HG02642 (cell line): Measurements from ENCODE around the gene PNPLA6.
"Not testable (repeated sequence)": the region's sequence is repeated elsewhere in the genome, so short reads cannot be mapped to it uniquely, and the experiment has no call there.

Source experiments
- ATAC-seq: cut with Tn5 transposase; IDR thresholded peaks from one replicate; pipeline ENCODE4 v1.9.1; 2021; ENCODE audit warnings: mild to moderate bottlenecking; ENCODE audit not compliant: unreplicated experiment, poor library complexity

PNPLA6 gene

DNA sequence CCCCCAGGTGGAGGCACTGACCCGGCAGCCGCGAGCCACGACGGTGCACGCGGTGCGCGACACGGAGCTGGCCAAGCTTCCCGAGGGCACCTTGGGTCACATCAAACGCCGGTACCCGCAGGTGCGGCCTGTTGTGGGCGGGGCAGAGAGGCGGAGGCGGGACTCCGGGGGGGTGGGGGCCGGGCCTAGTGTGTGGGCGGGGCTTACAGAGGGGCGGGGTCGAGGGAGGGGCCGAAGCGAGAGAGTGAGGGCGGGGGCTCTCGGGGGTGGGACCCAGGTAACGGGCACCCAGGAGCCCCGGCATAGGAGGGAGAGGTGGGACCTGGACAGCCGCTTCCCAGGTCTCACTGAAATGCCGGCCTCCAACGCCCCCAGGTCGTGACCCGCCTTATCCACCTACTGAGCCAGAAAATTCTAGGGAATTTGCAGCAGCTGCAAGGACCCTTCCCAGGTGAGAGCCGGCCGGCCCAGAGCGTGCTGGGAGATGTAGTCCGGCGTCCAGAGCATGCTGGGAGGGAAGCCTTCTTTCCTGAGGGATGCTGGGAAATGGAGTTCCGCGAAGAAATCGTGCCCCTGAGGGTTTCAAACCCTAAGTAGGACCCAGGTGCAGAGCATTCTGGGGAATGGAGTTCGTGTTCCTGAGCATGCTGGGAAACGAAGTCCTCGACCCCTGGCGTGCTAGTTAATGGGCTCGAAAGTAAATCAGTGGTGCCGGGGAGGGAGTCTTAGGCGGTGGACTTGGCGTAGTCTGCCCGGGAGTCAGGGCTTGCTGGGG, 15.7 kb downstream of the PNPLA6 start:
- no peak for ATAC-seq

DNA sequence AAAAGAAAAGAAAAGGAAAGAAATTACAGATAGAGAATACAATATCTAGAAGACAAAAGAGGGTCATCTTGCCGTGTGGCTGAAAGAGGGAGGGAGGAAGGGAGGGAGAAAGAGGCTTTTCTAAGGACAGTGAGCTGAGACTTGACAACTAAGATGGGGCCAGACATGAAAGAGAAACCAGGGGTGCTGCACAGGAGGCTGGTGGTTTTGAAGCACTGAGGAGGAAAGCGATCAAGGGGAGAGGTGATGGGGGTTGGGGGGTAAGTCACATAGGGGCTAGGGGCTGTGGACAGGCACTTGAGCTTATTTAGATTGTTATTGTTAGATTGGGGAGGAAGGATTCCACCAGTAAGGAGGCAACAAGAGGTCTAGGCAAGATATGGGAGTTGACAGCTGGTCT, 17.3 kb downstream of the PNPLA6 start:
- no peak for ATAC-seq

DNA sequence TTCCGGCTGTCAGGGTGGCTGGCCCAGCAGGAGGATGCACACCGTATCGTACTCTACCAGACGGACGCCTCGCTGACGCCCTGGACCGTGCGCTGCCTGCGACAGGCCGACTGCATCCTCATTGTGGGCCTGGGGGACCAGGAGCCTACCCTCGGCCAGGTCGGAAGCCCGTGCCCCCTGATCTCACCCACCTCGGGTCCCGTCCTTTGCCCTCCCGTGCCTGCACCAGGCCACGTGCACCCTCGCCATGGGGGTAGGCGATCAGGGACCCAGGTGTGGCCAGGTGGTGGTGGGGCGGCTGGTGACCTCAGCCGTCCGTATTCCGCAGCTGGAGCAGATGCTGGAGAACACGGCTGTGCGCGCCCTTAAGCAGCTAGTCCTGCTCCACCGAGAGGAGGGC, 19.0 kb downstream of the PNPLA6 start:
- ATAC-seq = no peak

DNA sequence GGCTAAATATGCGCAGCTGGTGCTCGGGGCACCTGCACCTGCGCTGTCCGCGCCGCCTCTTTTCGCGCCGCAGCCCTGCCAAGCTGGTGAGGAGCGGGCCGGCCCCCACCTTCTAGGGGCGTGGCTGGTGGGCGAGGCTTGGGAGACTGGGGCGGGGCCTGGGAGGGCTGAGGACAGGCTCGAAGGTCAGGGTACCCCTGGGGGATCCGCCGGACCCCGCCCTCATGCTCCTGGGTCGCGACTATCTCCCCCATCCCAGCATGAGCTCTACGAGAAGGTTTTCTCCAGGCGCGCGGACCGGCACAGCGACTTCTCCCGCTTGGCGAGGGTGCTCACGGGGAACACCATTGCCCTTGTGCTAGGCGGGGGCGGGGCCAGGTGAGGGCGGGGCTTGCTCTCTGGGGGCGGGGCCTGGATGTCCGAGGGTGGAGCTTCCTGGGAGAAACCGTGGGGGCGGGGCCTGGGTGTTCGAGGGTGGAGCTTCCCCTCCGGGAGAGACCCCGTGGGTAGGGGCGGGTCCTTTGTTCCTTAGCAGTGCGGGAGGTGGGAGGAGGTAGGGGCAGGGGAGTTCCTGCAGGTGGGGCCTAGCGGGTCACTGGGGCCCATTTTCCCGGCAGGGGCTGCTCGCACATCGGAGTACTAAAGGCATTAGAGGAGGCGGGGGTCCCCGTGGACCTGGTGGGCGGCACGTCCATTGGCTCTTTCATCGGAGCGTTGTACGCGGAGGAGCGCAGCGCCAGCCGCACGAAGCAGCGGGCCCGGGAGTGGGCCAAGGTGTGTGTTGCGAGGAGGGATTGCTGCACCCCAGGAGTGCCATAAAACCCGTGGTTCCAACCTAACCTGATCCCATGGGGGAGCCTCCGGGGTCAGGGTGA, 19.7 kb downstream of the PNPLA6 start:
- ATAC-seq = no peak

DNA sequence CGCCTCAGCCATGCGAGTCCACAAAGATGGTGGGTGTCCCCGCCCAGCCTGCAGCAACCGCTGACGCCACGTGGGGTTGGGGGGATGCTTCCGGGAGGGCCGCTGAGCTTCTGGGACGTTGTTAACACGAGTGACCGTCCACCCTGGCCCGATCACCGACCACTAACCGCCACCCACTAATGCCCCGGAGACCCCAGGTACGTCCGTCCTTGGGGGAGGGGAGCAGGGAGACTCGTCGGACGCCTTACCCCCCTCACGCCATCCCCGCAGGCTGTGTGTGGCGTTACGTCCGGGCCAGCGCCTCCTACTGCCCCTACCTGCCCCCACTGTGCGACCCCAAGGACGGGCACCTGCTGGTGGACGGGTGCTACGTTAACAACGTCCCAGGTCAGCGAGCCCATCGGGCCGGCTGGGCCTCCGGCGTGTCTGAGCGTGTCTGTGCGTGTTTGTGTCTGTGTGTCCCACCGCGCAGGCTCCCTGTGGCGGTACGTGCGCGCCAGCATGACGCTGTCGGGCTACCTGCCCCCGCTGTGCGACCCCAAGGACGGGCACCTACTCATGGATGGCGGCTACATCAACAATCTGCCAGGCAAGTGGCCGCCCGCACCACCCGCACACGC, 21.3 kb downstream of the PNPLA6 start:
- no peak for ATAC-seq

DNA sequence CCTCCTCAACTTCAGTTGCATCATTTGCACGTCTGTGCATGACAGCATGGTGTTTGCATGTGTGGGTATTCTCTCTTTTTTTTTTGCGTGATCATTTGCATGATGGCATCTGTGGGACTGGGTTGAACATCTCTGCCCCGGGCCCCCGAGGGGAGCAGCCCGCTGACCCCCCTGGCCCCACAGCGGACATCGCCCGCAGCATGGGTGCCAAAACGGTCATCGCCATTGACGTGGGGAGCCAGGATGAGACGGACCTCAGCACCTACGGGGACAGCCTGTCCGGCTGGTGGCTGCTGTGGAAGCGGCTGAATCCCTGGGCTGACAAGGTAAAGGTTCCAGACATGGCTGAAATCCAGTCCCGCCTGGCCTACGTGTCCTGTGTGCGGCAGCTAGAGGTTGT, 23.1 kb downstream of the PNPLA6 start:
- ATAC-seq = no peak

- no peak for ATAC-seq
These were observed 23.6 kb downstream of the PNPLA6 start for GRCh38 chr19:7559102-7559501.

DNA sequence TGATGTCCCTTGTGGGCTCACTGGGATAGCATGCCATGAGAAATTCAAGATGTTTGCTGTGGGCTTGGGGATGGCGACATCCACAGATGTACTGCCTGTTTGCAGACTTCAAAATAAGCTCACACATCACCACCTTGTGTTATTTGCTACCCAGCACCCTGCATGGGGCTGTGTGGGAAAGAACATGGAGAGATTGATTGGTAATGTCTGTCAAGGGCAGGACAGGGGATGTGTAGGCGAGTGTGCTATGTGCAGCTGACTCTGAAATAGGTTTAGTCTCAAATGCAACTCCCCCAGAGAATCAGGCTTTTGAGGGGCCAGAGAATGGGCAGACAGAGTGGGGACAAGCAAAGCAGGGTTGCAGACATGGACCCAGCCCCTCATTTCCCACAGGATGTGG, 24.7 kb downstream of the PNPLA6 start:
- no peak for ATAC-seq

GRCh38 chr19:7561325-7561724, 25.8 kb downstream of the PNPLA6 start:
- no peak for ATAC-seq

GRCh38 chr19:7562646-7563393, 27.3 kb downstream of the PNPLA6 start:
- ATAC-seq = no peak

DNA sequence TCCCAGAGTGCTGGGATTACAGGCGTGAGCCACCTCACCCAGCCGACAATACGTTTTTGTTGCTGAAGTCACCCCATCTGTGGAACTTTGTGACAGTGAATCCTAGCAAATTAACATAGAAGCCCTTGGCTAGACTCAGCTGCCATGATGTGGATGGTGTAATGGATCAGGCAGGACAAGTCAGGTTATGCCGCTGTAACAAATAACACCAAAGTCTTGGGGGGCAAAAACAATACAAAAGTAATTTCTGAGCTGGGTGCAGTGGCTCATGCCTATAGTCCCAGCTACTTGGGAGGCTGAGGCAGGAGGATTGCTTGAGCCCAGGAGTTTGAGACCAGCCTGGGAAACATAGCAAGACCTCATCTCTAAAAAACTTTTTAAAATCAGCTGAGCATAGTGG, 29.3 kb downstream of the PNPLA6 start:
- ATAC-seq = no peak

DNA sequence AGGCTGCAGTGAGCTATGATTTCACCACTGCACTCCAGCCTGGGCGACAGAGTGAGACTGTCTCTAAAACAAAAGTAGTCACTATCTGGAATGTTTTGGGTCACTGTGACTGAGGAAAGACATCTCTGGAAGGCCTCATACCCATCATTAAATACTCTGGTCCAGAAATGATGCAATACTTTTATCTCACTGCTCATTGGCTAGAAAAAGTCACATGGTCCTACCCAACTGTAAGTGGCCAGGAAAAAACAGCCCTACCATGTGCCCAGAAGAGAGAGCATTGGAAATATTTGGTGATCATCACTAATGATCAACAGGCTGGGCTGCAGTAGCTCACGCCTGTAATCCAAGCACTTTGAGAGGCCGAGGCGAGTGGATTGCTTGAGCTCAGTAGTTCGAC, 29.8 kb downstream of the PNPLA6 start:
- ATAC-seq = no peak

DNA sequence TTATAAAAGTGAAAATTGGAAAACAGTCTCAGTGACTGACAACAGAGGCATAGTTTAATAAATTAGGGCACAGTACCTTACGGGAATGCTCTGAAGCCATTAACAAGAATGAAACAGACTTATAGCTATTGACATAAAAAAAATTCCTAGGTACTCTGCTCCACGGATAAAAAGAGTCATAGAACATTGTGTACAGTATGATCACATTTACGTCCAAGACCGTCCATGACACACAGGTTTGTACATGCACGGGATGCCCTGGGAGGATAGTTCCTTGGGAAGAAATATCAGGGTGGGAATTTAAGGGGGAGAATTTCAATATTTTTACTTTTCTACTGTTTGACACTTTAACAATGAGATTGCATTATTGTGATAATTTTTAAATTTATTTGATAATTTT, 35.2 kb downstream of the PNPLA6 start:
- ATAC-seq = no peak

DNA sequence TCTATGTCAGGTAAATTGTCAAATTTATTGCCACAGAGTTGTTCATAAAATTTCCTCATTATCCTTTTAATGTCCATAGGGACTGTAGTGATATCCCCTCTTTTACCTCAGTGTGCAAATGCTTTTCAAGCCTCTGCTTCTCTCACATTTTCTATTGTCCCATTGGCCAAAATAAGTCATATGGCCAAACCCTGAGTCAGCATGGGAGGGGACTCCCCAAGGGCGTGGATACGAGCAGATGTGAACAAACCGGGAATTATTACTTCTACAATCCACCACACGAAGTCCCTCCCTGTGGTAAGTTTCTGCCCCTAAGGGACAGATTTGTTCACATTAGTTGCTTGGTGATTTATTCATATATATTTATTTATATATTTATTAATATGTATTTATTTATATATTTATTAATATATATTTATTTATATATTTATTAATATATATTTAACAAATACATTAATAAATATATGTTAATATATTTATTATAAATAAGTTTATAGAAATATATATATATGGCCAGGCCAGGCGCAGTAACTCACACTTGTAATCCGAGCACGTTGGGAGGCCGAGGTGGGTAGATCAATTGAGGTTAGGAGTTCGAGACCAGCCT, 40.0 kb downstream of the PNPLA6 start:
- no peak for ATAC-seq

GRCh38 chr19:7577422-7577821, 41.9 kb downstream of the PNPLA6 start:
- not testable (repeated sequence) for ATAC-seq

- ATAC-seq = no peak
These were observed 42.6 kb downstream of the PNPLA6 start for GRCh38 chr19:7578127-7578526.

GRCh38 chr19:7579182-7579581, 43.7 kb downstream of the PNPLA6 start:
- ATAC-seq = no peak

DNA sequence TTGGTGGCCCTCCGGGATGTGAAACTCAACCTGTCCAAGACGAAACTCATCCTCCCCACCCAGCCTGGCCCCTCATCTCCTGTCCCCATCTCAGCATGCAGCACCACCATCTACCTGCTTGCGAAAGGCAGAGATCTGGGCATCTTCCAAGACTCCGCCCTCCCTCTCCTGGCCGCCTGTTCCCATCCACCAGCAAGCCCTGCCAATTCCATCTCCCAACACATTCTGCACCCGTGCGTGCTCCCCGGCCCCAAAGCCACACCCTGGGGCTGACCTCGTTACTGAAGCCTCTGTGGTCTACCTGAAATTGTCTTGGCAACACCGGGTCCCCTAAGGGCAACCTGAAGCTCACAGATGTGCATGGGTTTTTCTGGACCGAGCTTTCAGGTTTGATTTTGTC, 46.9 kb downstream of the PNPLA6 start:
- no peak for ATAC-seq

DNA sequence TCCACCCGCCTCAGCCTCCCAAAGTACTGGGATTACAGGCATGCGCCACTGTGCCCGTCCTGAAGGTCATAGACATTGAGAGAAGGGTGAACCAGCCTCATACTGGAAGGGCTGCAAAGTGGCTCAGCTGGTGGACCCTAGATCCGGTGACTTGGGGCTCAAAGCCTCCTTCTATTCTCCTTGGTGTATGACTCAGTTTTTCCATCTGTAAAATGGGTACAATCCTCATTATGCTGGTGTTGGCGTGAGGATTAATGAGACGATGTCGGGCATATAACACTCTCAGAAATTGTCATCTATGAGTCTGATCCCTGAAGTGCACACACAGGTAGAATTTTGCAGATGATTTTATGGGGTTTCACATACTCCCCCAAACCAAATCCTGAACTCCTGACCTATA, 54.3 kb downstream of the PNPLA6 start:
- ATAC-seq = no peak

GRCh38 chr19:7590256-7590655, 54.7 kb downstream of the PNPLA6 start:
- ATAC-seq = no peak
